Measurements from ENCODE around the gene NBPF20. TPM values are rescaled to one million over a fixed set of nuclear protein-coding genes. Genes with fewer than 3 reads are reported as not detected.
"Not testable (repeated sequence)": the region's sequence is repeated elsewhere in the genome, so short reads cannot be mapped to it uniquely, and the experiment has no call there.

The NBPF20 gene, protein sequence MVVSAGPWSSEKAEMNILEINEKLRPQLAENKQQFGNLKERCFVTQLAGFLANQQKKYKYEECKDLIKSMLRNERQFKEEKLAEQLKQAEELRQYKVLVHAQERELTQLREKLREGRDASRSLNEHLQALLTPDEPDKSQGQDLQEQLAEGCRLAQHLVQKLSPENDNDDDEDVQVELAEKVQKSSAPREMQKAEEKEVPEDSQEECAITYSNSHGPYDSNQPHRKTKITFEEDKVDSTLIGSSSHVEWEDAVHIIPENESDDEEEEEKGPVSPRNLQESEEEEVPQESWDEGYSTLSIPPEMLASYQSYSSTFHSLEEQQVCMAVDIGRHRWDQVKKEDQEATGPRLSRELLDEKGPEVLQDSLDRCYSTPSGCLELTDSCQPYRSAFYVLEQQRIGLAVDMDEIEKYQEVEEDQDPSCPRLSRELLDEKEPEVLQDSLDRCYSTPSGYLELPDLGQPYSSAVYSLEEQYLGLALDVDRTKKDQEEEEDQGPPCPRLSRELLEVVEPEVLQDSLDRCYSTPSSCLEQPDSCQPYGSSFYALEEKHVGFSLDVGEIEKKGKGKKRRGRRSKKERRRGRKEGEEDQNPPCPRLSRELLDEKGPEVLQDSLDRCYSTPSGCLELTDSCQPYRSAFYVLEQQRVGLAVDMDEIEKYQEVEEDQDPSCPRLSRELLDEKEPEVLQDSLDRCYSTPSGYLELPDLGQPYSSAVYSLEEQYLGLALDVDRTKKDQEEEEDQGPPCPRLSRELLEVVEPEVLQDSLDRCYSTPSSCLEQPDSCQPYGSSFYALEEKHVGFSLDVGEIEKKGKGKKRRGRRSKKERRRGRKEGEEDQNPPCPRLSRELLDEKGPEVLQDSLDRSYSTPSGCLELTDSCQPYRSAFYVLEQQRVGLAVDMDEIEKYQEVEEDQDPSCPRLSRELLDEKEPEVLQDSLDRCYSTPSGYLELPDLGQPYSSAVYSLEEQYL (N-terminal part only)
- 9.0 TPM for total RNA-seq
- polyA plus RNA-seq = under 1 TPM; 0.10 to 0.45 (median 0.35) TPM

DNA sequence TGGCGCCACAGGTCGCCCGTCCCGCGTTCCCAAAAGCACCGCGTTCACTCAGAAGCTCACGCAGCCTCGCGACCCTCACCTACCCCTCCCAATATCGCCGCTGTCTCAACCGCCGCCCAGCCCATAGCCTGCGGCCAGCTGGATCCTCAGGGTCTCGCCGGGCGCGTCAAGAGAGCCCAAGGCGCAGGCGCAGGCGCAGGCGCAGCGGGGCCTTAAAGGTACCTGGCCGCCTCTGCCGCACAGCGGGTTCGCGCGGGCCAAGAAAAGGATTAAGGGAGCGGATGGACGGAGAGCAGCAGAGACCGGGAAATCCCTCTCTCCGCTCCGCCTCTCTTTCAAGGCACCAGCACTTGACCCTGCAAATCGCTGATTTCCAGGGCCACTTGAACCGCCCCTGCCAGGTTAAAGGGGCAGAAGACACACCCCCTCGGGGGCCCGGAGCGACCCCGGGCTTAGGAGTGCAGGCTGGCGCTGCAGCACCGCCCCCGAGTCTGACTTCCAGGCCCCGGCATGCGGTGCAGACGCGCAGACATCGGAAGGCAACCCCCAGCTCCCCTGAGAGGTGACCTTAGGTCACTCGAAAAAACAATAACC, at the start of gene NBPF20:
Gene NBPF20 (minus strand): TSS at position 168 of the 594 bp plus-strand sequence. CDS start 20,331 bp downstream, outside the sequence.
- H3K27ac Mint-ChIP-seq = peak within 1 kb of the TSS; percentile 88 to 94 (median 92)
- no peak within 1 kb of the TSS for H3K27ac ChIP-seq (ENCODE audit: insufficient read depth, low read length, poor library complexity, severe bottlenecking)
- H3K4me3 ChIP-seq (ENCODE audit: low read depth, low read length) = peak within 1 kb of the TSS; percentile 73
- peaks cover 10 to 14% of the 10 kb centered on the region in 2 experiments for H3K9me3 ChIP-seq (ENCODE audit: control insufficient read depth in 2 of 2, low read length in 2 of 2)
- peaks cover 0 to 21% (median 10%) of the 10 kb centered on the region in 7 donors for H3K9me3 Mint-ChIP-seq
- H3K27me3 ChIP-seq (ENCODE audit: control insufficient read depth, insufficient read depth, low read length) = peaks cover 22% of the 10 kb centered on the region
- ATAC-seq (ENCODE audit: low read depth in 2 of 2) = peak; percentile 90 to 93
- H3K4me1 Mint-ChIP-seq = peaks cover 6 to 16% (median 11%) of the 10 kb centered on the region in 4 donors
- H3K36me3 Mint-ChIP-seq = peaks cover 4% of the 10 kb centered on the region
- H3K36me3 ChIP-seq (ENCODE audit: control insufficient read depth, insufficient read depth, low read length) = no peaks in the 10 kb centered on the region
- peaks cover 36% of the 10 kb centered on the region for H3K27me3 Mint-ChIP-seq
- peak; percentile 69 to 80 (median 76) for DNase-seq
- peak within 1 kb of the TSS; percentile 92 to 100 (median 98) for H3K4me3 Mint-ChIP-seq
- peaks cover 12% of the 10 kb centered on the region for H3K4me1 ChIP-seq (ENCODE audit: control insufficient read depth, insufficient read depth, low read length, poor library complexity, severe bottlenecking)

DNA sequence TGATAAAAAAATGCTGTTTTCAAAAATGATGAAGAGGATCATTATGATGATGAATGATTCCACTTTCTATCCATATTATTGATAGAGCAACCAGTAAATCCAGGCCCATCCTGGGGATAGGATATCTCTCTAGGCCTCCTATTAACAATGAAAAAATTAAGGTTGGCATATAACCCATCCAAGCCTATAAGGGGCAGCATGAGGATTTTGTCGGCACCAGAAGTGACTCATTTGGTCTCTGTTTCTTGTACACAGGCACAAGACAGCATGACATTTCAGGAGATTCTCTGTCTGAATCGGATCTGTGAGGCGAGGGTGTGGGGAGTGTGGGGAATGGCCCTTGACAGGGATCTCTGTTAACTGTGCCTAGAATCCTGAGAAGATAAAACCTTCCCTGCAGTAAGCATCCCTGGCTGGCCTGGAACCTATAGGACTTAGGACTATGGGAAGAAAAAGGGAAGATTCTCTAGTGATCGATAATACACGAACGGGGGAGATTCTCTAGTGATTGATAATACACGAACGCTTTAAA, 49.5 kb upstream of the NBPF20 start:
- H3K27ac Mint-ChIP-seq; ATAC-seq (ENCODE audit: low read depth in 2 of 2); H3K4me3 ChIP-seq (ENCODE audit: low read depth, low read length); H3K27me3 ChIP-seq (ENCODE audit: control insufficient read depth, insufficient read depth, low read length); H3K36me3 Mint-ChIP-seq; H3K4me1 ChIP-seq (ENCODE audit: control insufficient read depth, insufficient read depth, low read length, poor library complexity, severe bottlenecking); DNase-seq; H3K9me3 ChIP-seq (ENCODE audit: control insufficient read depth in 2 of 2, low read length in 2 of 2); H3K9me3 Mint-ChIP-seq; H3K36me3 ChIP-seq (ENCODE audit: control insufficient read depth, insufficient read depth, low read length); H3K4me1 Mint-ChIP-seq; H3K27ac ChIP-seq (ENCODE audit: insufficient read depth, low read length, poor library complexity, severe bottlenecking): not testable (repeated sequence)
- Mint-ChIP-seq H3K27me3 (peaks cover 11% of the 10 kb centered on the region), H3K4me3 (peak overlapping the region in 2 of 4 donors; percentile 46 to 68)

DNA sequence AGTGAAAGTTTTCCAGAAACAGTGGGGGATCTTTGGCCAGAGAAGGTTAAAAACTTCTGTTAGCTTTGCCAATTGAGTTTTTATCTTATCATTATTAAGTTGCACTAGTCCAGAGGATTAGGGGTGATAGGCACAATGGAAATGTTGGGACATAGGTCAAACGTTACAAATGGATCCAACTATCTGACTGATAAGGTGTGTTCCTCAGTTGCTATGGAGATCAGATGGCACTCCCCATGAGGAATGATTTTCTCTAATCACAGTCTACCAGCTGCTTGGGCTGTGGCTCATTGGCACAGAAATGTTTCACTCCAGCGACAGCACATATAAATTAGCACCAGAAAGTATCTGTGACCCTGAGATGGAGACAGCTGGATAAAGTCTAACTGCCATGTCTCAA, 47.3 kb upstream of the NBPF20 start:
- not testable (repeated sequence) for H3K36me3 ChIP-seq (ENCODE audit: control insufficient read depth, insufficient read depth, low read length); H3K4me3 Mint-ChIP-seq

DNA sequence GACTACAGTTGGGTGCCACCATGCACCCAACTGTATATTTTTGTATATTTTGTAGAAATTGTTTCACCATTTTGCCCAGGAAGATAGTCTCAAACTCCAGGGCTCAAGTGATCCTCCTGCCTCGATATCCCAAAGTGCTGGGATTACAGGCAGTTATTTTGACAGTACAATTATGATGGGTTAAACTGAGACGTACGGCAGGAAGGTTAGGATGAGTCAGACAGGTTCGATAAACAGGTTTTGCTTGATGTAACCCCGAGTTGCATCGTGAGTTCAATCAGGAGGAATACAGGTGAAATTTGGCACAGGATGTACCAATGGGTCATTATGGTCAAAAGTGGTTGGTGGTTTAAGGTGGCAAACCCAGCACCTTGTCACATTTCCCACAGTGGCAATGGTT, 46.0 kb upstream of the NBPF20 start:
- not testable (repeated sequence) for H3K27ac Mint-ChIP-seq; H3K27me3 ChIP-seq (ENCODE audit: control insufficient read depth, insufficient read depth, low read length); DNase-seq; ATAC-seq (ENCODE audit: low read depth in 2 of 2); H3K36me3 ChIP-seq (ENCODE audit: control insufficient read depth, insufficient read depth, low read length); H3K4me1 Mint-ChIP-seq; H3K27ac ChIP-seq (ENCODE audit: insufficient read depth, low read length, poor library complexity, severe bottlenecking); H3K9me3 ChIP-seq (ENCODE audit: control insufficient read depth in 2 of 2, low read length in 2 of 2); H3K4me1 ChIP-seq (ENCODE audit: control insufficient read depth, insufficient read depth, low read length, poor library complexity, severe bottlenecking); H3K36me3 Mint-ChIP-seq; H3K27me3 Mint-ChIP-seq; H3K9me3 Mint-ChIP-seq; H3K4me3 ChIP-seq (ENCODE audit: low read depth, low read length); H3K4me3 Mint-ChIP-seq

More for the DNA sequence above, 47.3 kb upstream of the NBPF20 start:
- H3K36me3 Mint-ChIP-seq; H3K4me1 Mint-ChIP-seq; H3K4me3 ChIP-seq (ENCODE audit: low read depth, low read length); H3K27me3 ChIP-seq (ENCODE audit: control insufficient read depth, insufficient read depth, low read length); H3K9me3 Mint-ChIP-seq; H3K27ac Mint-ChIP-seq; DNase-seq; H3K27ac ChIP-seq (ENCODE audit: insufficient read depth, low read length, poor library complexity, severe bottlenecking); H3K27me3 Mint-ChIP-seq; H3K9me3 ChIP-seq (ENCODE audit: control insufficient read depth in 2 of 2, low read length in 2 of 2); ATAC-seq (ENCODE audit: low read depth in 2 of 2); H3K4me1 ChIP-seq (ENCODE audit: control insufficient read depth, insufficient read depth, low read length, poor library complexity, severe bottlenecking): not testable (repeated sequence)

DNA sequence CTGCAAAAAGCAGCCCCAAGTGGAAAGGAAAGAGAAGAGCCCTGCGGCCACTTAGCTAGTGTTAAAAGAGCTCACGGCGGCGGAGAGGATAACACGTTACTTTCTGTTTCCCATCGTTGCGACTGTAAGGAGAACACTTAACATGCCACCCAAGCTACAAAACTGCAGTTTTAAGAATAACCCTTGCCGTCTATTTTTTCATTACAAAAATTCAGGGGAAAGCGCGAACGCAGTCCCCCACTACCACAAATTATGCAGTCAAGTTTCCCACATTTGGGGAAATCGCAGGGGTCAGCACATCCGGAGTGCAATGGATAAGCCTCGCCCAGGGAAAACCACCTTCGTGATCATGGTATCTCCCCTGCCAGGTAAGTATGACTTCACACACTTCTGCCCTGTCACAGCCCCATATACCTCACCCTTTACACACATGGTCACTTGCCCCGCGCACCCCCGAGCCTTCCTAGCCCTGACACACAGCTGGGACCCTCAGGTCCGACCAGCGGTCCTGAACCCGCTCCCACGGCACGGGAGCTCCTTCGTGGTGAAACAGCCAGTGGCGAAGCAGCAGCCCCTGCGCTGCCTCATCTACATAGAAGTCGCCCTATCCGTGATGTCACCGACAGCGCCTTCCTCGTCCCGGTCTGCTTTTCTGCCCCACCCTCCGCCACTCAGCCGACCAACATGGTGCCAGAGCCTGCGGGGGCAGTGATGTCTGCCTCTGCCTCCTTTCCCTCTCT, 40.2 kb upstream of the NBPF20 start:
- ATAC-seq (ENCODE audit: low read depth in 2 of 2) = peak; percentile 77 to 85
- peaks cover 13% of the 10 kb centered on the region for H3K27me3 Mint-ChIP-seq
- H3K4me1 ChIP-seq (ENCODE audit: control insufficient read depth, insufficient read depth, low read length, poor library complexity, severe bottlenecking) = not testable (repeated sequence)

DNA sequence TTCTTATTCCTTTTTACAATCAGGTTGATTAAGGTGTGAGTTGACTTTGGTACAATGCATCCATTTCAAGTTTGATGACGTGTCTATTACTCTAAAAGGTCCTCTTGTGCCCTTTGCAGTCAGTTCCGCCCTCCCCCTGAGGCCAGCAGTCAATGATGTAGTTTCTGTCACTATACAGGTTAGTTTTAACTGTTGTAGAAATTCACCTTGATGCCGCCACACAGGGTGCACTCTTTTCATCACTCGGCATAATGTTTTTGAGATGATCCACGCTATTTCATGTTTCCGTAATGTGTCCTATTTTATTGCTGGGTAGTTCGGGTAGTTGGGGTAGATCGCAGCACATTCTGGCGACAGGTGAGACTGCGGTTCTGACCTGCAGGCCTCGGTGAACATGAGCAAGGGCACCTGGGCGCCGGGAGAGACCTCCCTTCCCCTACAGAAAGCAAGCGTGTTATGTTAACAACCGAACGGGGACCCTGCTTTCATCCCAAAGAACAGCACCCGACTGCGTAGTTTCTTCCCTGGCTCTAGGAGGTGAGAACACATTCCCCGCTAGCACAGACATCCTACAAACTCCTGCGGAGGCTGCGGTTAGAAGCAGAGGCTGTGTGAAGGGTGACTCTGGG, 39.4 kb upstream of the NBPF20 start:
- not testable (repeated sequence) for H3K36me3 ChIP-seq (ENCODE audit: control insufficient read depth, insufficient read depth, low read length); H3K9me3 ChIP-seq (ENCODE audit: control insufficient read depth in 2 of 2, low read length in 2 of 2); H3K9me3 Mint-ChIP-seq; DNase-seq; H3K27me3 ChIP-seq (ENCODE audit: control insufficient read depth, insufficient read depth, low read length); H3K4me1 Mint-ChIP-seq; H3K4me1 ChIP-seq (ENCODE audit: control insufficient read depth, insufficient read depth, low read length, poor library complexity, severe bottlenecking); H3K36me3 Mint-ChIP-seq
- peak overlapping the region; percentile 93 to 98 (median 95) for H3K27ac Mint-ChIP-seq
- ATAC-seq (ENCODE audit: low read depth in 2 of 2) = peak in 1 of 2 donors; percentile 7
- peak overlapping the region; percentile 88 to 95 (median 92) for H3K4me3 Mint-ChIP-seq
- H3K27me3 Mint-ChIP-seq = peaks cover 14% of the 10 kb centered on the region
- Histone ChIP-seq H3K4me3 (ENCODE audit: low read depth, low read length) (peak overlapping the region; percentile 82), H3K27ac (ENCODE audit: insufficient read depth, low read length, poor library complexity, severe bottlenecking) (peak overlapping the region; percentile 33)

More for the DNA sequence above, 40.2 kb upstream of the NBPF20 start:
- DNase-seq = peak; percentile 54 to 88 (median 72)
- H3K36me3 Mint-ChIP-seq; H3K27me3 ChIP-seq (ENCODE audit: control insufficient read depth, insufficient read depth, low read length); H3K9me3 ChIP-seq (ENCODE audit: control insufficient read depth in 2 of 2, low read length in 2 of 2); H3K9me3 Mint-ChIP-seq; H3K4me1 Mint-ChIP-seq; H3K36me3 ChIP-seq (ENCODE audit: control insufficient read depth, insufficient read depth, low read length): not testable (repeated sequence)
- Mint-ChIP-seq H3K27ac (peak overlapping the region; percentile 93 to 98 (median 95)), H3K4me3 (peak overlapping the region; percentile 88 to 95 (median 92))
- Histone ChIP-seq H3K4me3 (ENCODE audit: low read depth, low read length) (peak overlapping the region; percentile 82), H3K27ac (ENCODE audit: insufficient read depth, low read length, poor library complexity, severe bottlenecking) (peak overlapping the region; percentile 33)
